K562 (cell line): ENCODE data around the gene DUSP10. TPM values are rescaled to one million over a fixed set of nuclear protein-coding genes. Genes with fewer than 3 reads are reported as not detected.
A peak's percentile ranks its signal among the peaks of the same experiment; 100 is the strongest.

Source experiments
- EP400 ChIP-seq: fragments of 450-650 bp; IDR thresholded peaks from 2 replicates; pipeline ENCODE4 v1.6.1; 2017; ENCODE audit warnings: antibody characterized with exemption, mild to moderate bottlenecking, moderate library complexity
- ETV6 ChIP-seq, 3 experiments: fragments of 150-350 bp in 1 of 3; sonication (generic) in 1 of 3; formaldehyde crosslinking in 1 of 3; IDR thresholded peaks; 2 replicates each; pipeline versions ENCODE4 v1.6.1 to v1.8.0; 2014 to 2022; ENCODE audit warnings: borderline replicate concordance in 2 of 3, low read depth in 2 of 3, antibody characterized with exemption in 1 of 3, low read length in 1 of 3, mild to moderate bottlenecking in 1 of 3, missing genetic modification reagents in 1 of 3
- FUS ChIP-seq: fragments of 200-400 bp; formaldehyde crosslinking; optimal IDR thresholded peaks from 2 replicates; pipeline ENCODE3; 2017; ENCODE audit warnings: low read depth, low read length
- HLTF ChIP-seq: fragments of 450-650 bp; IDR thresholded peaks from 2 replicates; pipeline ENCODE4 v1.6.1; 2016
- HOXB6 ChIP-seq: fragments of 250-450 bp; sonication (Bioruptor Pico); IDR thresholded peaks from 2 replicates; pipeline ENCODE4 v1.5.1; 2022; ENCODE audit warnings: mild to moderate bottlenecking, borderline replicate concordance
- ILF3 ChIP-seq: fragments of 450-650 bp; IDR thresholded peaks from 2 replicates; pipeline ENCODE4 v1.6.1; 2018; ENCODE audit warnings: antibody characterized with exemption, mild to moderate bottlenecking, moderate library complexity, borderline replicate concordance
- LARP7 ChIP-seq: fragments of 450-650 bp; IDR thresholded peaks from 2 replicates; pipeline ENCODE4 v1.6.1; 2016
- LEF1 ChIP-seq: fragments of 450-650 bp; IDR thresholded peaks from 2 replicates; pipeline ENCODE4 v1.6.1; 2016; ENCODE audit warnings: mild to moderate bottlenecking
- NFIC ChIP-seq: fragments of 450-650 bp; IDR thresholded peaks from 2 replicates; pipeline ENCODE4 v1.6.1; 2017; ENCODE audit warnings: mild to moderate bottlenecking, inconsistent platforms
- RAD51 ChIP-seq: fragments of 450-650 bp; IDR thresholded peaks from 2 replicates; pipeline ENCODE4 v1.7.1; 2016; ENCODE audit warnings: low read depth, mild to moderate bottlenecking, borderline replicate concordance
- RBM15 ChIP-seq: fragments of 200-400 bp; formaldehyde crosslinking; IDR thresholded peaks from 2 replicates; pipeline ENCODE4 v1.6.1; 2018; ENCODE audit warnings: mild to moderate bottlenecking, low read length, moderate library complexity; ENCODE audit not compliant: insufficient read depth
- SMARCE1 ChIP-seq: fragments of 450-650 bp; IDR thresholded peaks from 2 replicates; pipeline ENCODE4 v1.7.1; 2016; ENCODE audit warnings: mild to moderate bottlenecking
- STAT5A ChIP-seq: IDR thresholded peaks from 2 replicates; pipeline ENCODE4 v1.6.1; 2012; ENCODE audit warnings: low read length, inconsistent platforms, borderline replicate concordance
- ZNF134 ChIP-seq: fragments of 250-450 bp; sonication (Bioruptor Pico); conservative IDR thresholded peaks from 2 replicates; pipeline ENCODE4 v1.4.0; 2020
- ZNF174 ChIP-seq: fragments of 250-450 bp; sonication (Bioruptor Pico); IDR thresholded peaks from 2 replicates; pipeline ENCODE4 v1.4.0; 2020; ENCODE audit warnings: mild to moderate bottlenecking
- ZNF79 ChIP-seq: fragments of 250-450 bp; sonication (Bioruptor Pico); IDR thresholded peaks from 2 replicates; pipeline ENCODE4 v1.4.0; 2020; ENCODE audit warnings: low read depth, mild to moderate bottlenecking, moderate library complexity
- polyA plus RNA-seq, 8 experiments: library from polyadenylated mRNA; depleted of rRNA in 4 of 8; stranded (reverse) in 5 of 8; unstranded in 3 of 8; fragments of >200 nt; fragmentation: Nextera tagmentation in 2 of 8; fragmentation: Illumina TruSeq in 1 of 8; extraction: Ambion mirVana in 2 of 8; extraction: Trizol in 1 of 8; gene quantifications; 2 replicates each; pipeline versions ENCODE4 v1.2.1 to v1.2.3, GENCODE V29; 2011 to 2014; ENCODE audit warnings: inconsistent platforms in 1 of 8, missing spikeins in 1 of 8
- total RNA-seq, 7 experiments: library from RNA; depleted of rRNA in 6 of 7; stranded (reverse); fragments of >200 nt in 6 of 7; fragmentation: Illumina TruSeq in 2 of 7; extraction: Trizol in 2 of 7; gene quantifications; 2 replicates each; pipeline versions ENCODE4 v1.2.1 to v1.2.3, GENCODE V29; 2011 to 2021; ENCODE audit warnings: low replicate concordance in 1 of 7
- TF ChIP-seq, protein P1 (sequence below): sonication (generic); formaldehyde crosslinking; IDR thresholded peaks from 2 replicates; pipeline ENCODE4 v1.8.1; 2023; ENCODE audit warnings: mild to moderate bottlenecking, missing genetic modification reagents
- TF ChIP-seq, protein P2 (sequence below), 2 experiments: fragments of 450-650 bp; IDR thresholded peaks; 2 replicates each; pipeline ENCODE4 v1.6.1; 2016; ENCODE audit warnings: mild to moderate bottlenecking in 2 of 2, borderline replicate concordance in 1 of 2, low read depth in 1 of 2, moderate library complexity in 1 of 2

The DUSP10 gene
- total and polyA plus RNA-seq, 9 of the 15 experiments (the other 6 are each of a cell fraction or from before 2014, with no cell fraction given), result 1.7 to 8.3 (median 6.1) TPM

DNA sequence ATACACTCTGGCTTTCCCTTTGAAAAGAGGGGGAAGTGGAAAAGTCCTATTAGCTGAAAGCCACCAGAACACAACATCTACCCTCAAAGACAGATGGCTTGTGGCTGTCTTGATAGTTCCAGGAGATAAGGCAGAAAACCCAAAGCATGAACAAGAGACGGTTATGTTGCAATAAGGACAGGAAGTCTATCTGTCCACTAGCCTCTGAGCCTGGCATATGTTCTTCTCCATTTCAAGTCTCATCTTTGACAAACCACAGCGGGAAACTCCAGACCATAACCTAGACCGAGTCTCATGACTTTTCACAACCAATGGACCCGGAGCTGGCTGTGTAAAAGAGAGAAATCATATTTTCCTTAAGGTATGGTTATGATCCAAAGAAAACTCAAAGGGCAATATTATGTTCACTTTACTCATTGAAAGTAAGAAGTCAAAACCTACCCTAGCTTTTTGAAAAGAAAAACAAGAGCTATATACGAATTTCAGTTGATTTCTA is 33.8 kb downstream of the DUSP10 start (continued):
- TF ChIP-seq, protein P1, sequence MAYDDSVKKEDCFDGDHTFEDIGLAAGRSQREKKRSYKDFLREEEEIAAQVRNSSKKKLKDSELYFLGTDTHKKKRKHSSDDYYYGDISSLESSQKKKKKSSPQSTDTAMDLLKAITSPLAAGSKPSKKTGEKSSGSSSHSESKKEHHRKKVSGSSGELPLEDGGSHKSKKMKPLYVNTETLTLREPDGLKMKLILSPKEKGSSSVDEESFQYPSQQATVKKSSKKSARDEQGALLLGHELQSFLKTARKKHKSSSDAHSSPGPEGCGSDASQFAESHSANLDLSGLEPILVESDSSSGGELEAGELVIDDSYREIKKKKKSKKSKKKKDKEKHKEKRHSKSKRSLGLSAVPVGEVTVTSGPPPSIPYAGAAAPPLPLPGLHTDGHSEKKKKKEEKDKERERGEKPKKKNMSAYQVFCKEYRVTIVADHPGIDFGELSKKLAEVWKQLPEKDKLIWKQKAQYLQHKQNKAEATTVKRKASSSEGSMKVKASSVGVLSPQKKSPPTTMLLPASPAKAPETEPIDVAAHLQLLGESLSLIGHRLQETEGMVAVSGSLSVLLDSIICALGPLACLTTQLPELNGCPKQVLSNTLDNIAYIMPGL, result no peak
- no peak for TF ChIP-seq LARP7
- TF ChIP-seq ZNF134 (CRISPR knock-in tag), result 0 out of 2 replicates have a peak, but pooled peaks have one; percentile 28
- TF ChIP-seq ILF3, result 0 out of 2 replicates have a peak, but pooled peaks have one; percentile 42
- TF ChIP-seq ZNF79 (CRISPR knock-in tag), result peak; percentile 72
- TF ChIP-seq ZNF174 (CRISPR knock-in tag), result peak; percentile 83; the same call in 1 of the 2 replicates
- peak; percentile 88 for TF ChIP-seq SMARCE1
- TF ChIP-seq NFIC, result peak; percentile 44
- TF ChIP-seq STAT5A, result peak; percentile 64; the same call in 1 of the 2 replicates
- no peak for TF ChIP-seq RBM15
- TF ChIP-seq FUS, result no peak
- TF ChIP-seq RAD51, result peak; percentile 48; the same call in 1 of the 2 replicates
- peak; percentile 92 for TF ChIP-seq LEF1
- TF ChIP-seq HLTF, result no peak
- peak; percentile 75 for TF ChIP-seq EP400
- no peak for TF ChIP-seq ETV6 (IDR thresholded peaks at IDR 0.05; ENCODE audit: borderline replicate concordance in 1 of 2, low read depth in 2 of 2, low read length in 1 of 2)
- TF ChIP-seq ETV6 (CRISPR knock-in tag; IDR thresholded peaks at IDR 0.05; ENCODE audit: borderline replicate concordance), result no peak
- no peak for TF ChIP-seq HOXB6 (CRISPR knock-in tag)
- TF ChIP-seq, protein P2, sequence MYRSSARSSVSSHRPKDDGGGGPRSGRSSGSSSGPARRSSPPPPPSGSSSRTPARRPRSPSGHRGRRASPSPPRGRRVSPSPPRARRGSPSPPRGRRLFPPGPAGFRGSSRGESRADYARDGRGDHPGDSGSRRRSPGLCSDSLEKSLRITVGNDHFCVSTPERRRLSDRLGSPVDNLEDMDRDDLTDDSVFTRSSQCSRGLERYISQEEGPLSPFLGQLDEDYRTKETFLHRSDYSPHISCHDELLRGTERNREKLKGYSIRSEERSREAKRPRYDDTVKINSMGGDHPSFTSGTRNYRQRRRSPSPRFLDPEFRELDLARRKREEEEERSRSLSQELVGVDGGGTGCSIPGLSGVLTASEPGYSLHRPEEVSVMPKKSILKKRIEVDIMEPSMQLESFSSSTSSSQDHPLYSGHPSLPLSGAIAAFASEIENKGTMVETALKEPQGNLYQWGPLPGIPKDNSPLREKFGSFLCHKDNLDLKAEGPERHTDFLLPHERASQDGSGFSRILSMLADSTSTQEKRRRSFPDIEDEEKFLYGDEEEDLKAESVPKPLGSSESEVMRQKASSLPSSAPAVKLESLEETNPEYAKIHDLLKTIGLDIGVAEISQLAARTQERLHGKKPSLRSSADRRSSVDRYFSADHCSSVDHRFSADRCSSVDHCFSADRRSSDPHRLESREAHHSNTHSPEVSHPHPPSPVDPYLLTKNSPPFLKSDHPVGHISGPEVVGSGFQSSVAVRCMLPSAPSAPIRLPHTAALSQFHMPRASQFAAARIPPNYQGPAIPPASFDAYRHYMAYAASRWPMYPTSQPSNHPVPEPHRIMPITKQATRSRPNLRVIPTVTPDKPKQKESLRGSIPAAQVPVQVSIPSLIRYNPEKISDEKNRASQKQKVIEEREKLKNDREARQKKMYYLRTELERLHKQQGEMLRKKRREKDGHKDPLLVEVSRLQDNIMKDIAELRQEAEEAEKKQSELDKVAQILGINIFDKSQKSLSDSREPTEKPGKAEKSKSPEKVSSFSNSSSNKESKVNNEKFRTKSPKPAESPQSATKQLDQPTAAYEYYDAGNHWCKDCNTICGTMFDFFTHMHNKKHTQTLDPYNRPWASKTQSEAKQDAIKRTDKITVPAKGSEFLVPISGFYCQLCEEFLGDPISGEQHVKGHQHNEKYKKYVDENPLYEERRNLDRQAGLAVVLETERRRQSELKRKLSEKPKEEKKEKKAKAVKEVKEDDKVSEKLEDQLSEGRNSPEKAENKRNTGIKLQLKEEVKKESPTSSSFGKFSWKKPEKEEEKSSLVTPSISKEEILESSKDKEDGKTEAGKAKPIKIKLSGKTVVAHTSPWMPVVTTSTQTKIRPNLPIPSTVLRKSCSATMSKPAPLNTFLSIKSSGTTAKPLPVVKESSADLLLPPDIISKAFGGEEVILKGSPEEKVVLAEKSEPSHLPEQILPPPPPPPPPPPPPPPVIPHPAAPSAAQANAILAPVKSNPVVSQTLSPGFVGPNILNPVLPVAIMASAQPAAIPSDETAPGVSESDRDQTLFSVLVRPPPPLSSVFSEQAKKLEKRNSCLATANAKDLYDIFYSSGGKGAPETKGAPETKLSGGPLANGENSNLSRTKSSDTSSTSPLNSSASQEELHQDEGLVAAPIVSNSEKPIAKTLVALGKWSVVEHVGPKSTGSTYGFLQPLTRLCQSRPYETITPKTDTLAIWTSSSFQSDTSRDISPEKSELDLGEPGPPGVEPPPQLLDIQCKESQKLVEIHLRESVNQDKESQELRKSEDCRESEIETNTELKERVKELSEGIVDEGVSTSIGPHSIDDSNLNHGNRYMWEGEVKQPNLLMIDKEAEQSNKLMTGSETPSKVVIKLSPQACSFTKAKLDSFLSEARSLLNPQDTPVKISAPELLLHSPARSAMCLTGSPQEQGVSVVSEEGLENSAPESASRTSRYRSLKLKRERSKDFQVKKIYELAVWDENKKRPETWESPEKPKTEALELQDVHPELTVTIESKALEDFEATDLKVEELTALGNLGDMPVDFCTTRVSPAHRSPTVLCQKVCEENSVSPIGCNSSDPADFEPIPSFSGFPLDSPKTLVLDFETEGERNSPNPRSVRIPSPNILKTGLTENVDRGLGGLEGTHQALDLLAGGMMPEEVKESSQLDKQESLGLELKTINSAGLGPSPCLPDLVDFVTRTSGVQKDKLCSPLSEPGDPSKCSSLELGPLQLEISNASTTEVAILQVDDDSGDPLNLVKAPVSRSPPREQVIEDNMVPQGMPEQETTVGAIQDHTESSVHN (IDR thresholded peaks at IDR 0.05; ENCODE audit: borderline replicate concordance in 1 of 2, low read depth in 1 of 2), result 0 out of 4 replicates have a peak, but pooled peaks of 1 of the 2 experiments have one; percentile 23
